Smooth muscle cell (in vitro differentiated cells): ENCODE data around the gene GJA9. TPM values are rescaled to one million over a fixed set of nuclear protein-coding genes. Genes with fewer than 3 reads are reported as not detected.

Experiments
- DNase-seq: peaks from one replicate; lab custom pipeline; 2025; ENCODE audit not compliant: unreplicated experiment; lab: John Stamatoyannopoulos, UW
- H2AFZ ChIP-seq: fragments of 200-600 bp; sonication (generic); 2 replicates; pipeline ENCODE4 v1.6.0; 2016; ENCODE audit warnings: antibody characterized with exemption, low read depth, mild to moderate bottlenecking
- H3F3A ChIP-seq: fragments of 200-600 bp; sonication (generic); 2 replicates; pipeline ENCODE4 v1.6.0; 2017; ENCODE audit warnings: antibody characterized with exemption, low read depth
- H3K27ac ChIP-seq: fragments of 200-600 bp; sonication (generic); 2 replicates; pipeline ENCODE4 v1.5.1; 2016; ENCODE audit warnings: low read depth, mild to moderate bottlenecking
- H3K27me3 ChIP-seq: fragments of 200-600 bp; sonication (generic); 2 replicates; pipeline ENCODE4 v1.6.1; 2016; ENCODE audit warnings: low read depth, mild to moderate bottlenecking
- H3K36me3 ChIP-seq: fragments of 200-600 bp; sonication (generic); 2 replicates; pipeline ENCODE4 v1.5.1; 2016; ENCODE audit warnings: low read depth
- H3K4me1 ChIP-seq: fragments of 200-600 bp; sonication (generic); 2 replicates; pipeline ENCODE4 v1.5.1; 2016; ENCODE audit warnings: low read depth
- H3K4me2 ChIP-seq: fragments of 200-600 bp; sonication (generic); 2 replicates; pipeline ENCODE4 v1.6.0; 2016; ENCODE audit warnings: mild to moderate bottlenecking
- H3K4me3 ChIP-seq: fragments of 200-600 bp; sonication (generic); 2 replicates; pipeline ENCODE4 v1.5.1; 2016; ENCODE audit warnings: mild to moderate bottlenecking
- H3K79me2 ChIP-seq: fragments of 200-600 bp; sonication (generic); 2 replicates; pipeline ENCODE4 v1.6.0; 2016; ENCODE audit warnings: low read depth, mild to moderate bottlenecking
- H3K9ac ChIP-seq: fragments of 200-600 bp; sonication (generic); 2 replicates; pipeline ENCODE4 v1.6.0; 2016; ENCODE audit warnings: low read depth
- H3K9me3 ChIP-seq: fragments of 200-600 bp; sonication (generic); replicated peaks from 2 replicates; pipeline ENCODE4 v1.5.1; 2016; ENCODE audit warnings: low read depth
- H4K20me1 ChIP-seq: fragments of 200-600 bp; sonication (generic); 2 replicates; pipeline ENCODE4 v1.6.0; 2016; ENCODE audit warnings: low read depth
- CTCF ChIP-seq: fragments of 200-600 bp; sonication (generic); IDR thresholded peaks from 2 replicates; pipeline ENCODE4 v1.5.1; 2017; ENCODE audit warnings: borderline replicate concordance, mild to moderate bottlenecking, antibody characterized with exemption; ENCODE audit not compliant: insufficient read depth, poor library complexity, severe bottlenecking
- WGBS: methylation state at CpG from one replicate; pipeline ENCODE4 v1.1.7; 2016; ENCODE audit warnings: low lambda C conversion rate; 5-methylcytosine and 5-hydroxymethylcytosine counted together
- polyA plus RNA-seq: library from polyadenylated mRNA; unstranded; fragments of >200 nt; fragmentation: Nextera tagmentation; extraction: Ambion mirVana; gene quantifications from 2 replicates; pipeline ENCODE4 v1.2.1, GENCODE V29; 2016
- total RNA-seq: library from RNA; depleted of rRNA; stranded (reverse); fragments of >200 nt; gene quantifications from 2 replicates; pipeline ENCODE4 v1.2.3, GENCODE V29; 2014

The GJA9 gene
- total and polyA plus RNA-seq, 2 experiments from 2014 or later, result not detected

DNA sequence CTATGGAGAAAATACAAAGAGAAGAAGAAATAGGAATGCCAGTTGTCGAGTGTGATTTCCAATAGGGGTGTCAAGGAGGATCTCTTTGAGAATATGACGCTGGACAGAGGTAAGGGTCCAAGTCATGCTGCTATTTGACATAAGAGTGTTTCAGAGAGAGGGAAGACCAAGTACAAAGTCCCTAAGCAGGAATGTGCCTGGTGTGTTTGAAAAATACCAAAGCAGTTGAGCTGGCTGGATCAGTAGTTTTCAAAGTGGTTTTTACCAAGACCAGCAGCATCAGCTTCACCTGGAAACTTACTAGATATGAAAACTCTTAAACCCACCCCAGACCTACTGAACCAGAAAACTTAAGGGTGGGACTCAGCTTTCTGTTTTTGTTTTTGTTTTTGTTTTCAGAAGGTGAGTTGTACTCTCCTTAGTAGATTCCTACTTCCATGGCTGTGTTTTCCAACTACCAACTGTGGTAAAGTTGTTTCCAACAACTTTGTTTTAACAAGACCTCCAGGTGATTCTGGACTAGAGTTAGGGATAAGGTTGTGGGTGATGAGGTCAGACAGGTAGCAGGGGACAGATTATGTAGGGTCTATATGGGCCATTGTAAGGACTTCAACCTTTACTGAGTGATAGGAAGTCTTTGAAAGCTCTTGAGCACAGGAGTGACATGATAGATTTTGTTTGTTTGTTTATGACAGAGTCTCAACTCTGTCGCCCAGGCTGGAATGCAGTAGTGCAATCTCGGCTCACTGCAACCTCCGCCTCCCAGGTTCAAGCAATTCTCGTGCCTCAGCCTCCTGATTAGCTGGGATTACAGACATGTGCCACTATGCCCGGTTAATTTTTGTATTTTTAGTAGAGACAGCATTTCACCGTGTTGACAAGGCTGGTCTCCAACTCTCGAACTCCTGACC lies 7.3 kb upstream of the GJA9 start:
- H3K36me3 ChIP-seq, result no peaks in the 10 kb centered on the region
- H3K27me3 ChIP-seq, result no peaks in the 10 kb centered on the region
- no peaks in the 10 kb centered on the region for H3K4me1 ChIP-seq
- no peaks in the 10 kb centered on the region for H3F3A ChIP-seq
- no peak overlapping the region for H2AFZ ChIP-seq
- TF ChIP-seq CTCF, result no peak
- no peak for DNase-seq
- H3K79me2 ChIP-seq, result no peaks in the 10 kb centered on the region
- 93% methylated on average over 9 of the region's 9 CpGs for WGBS
- no peak overlapping the region for H3K4me3 ChIP-seq
- H3K4me2 ChIP-seq, result no peak overlapping the region
- H3K9me3 ChIP-seq, result no peaks in the 10 kb centered on the region
- no peak overlapping the region for H3K9ac ChIP-seq
- no peak overlapping the region for H3K27ac ChIP-seq
- H4K20me1 ChIP-seq, result no peaks in the 10 kb centered on the region

- Histone ChIP-seq H3K79me2 (no peaks in the 10 kb centered on the region), H3K4me3 (no peak overlapping the region), H3K9me3 (no peaks in the 10 kb centered on the region), H3K36me3 (no peaks in the 10 kb centered on the region), H3F3A (no peaks in the 10 kb centered on the region), H3K4me1 (no peaks in the 10 kb centered on the region), H3K27ac (no peak overlapping the region), H4K20me1 (no peaks in the 10 kb centered on the region), H3K4me2 (no peak overlapping the region), H3K9ac (no peak overlapping the region), H3K27me3 (no peaks in the 10 kb centered on the region), H2AFZ (no peak overlapping the region)
- DNase-seq, result no peak
- WGBS, result 90% methylated on average over 2 of the region's 2 CpGs
- TF ChIP-seq CTCF, result no peak
These were observed 3.7 kb upstream of the GJA9 start for GRCh38 chr1:38885092-38885491.

GRCh38 chr1:38875811-38876210 lies 5.6 kb downstream of the GJA9 start:
- no peak overlapping the region for H3K4me2 ChIP-seq
- H3K36me3 ChIP-seq, result no peaks in the 10 kb centered on the region
- TF ChIP-seq CTCF, result no peak
- H3K27me3 ChIP-seq, result no peaks in the 10 kb centered on the region
- no peaks in the 10 kb centered on the region for H3K9me3 ChIP-seq
- no peak overlapping the region for H3K9ac ChIP-seq
- H2AFZ ChIP-seq, result no peak overlapping the region
- H3K27ac ChIP-seq, result no peak overlapping the region
- peaks cover 15% of the 10 kb centered on the region for H3K4me1 ChIP-seq
- H4K20me1 ChIP-seq, result peaks cover 8% of the 10 kb centered on the region
- H3K79me2 ChIP-seq, result peaks cover 15% of the 10 kb centered on the region
- H3K4me3 ChIP-seq, result no peak overlapping the region
- no peak for DNase-seq
- H3F3A ChIP-seq, result no peaks in the 10 kb centered on the region
- WGBS, result 93% methylated on average over 2 of the region's 2 CpGs
